HG03520 (cell line): ENCODE results near the gene STX4.
"Not testable (repeated sequence)": the region's sequence is repeated elsewhere in the genome, so short reads cannot be mapped to it uniquely, and the experiment has no call there.

Experiments
- ATAC-seq: cut with Tn5 transposase; IDR thresholded peaks from one replicate; pipeline ENCODE4 v1.9.1; 2021; ENCODE audit warnings: mild to moderate bottlenecking, moderate library complexity; ENCODE audit not compliant: unreplicated experiment

STX4 gene

DNA sequence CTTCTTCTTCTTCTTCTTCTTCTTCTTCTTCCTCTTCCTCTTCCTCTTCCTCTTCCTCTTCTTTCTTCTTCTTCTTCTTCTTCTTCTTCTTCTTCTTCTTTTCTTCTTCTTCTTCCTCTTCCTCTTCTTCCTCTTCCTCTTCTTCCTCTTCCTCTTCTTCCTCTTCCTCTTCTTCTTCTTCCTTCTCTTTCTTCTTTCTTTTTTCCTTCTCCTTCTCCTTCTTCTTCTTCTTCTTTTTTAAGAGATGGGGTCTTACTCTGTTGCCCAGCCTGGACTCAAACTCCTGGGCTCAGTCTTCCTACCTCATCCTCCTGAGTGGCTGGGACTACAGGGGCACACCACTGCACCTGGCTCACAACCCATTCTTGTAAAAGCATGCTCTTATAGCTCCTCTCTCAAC lies 20.1 kb upstream of the STX4 start:
- not testable (repeated sequence) for ATAC-seq

DNA sequence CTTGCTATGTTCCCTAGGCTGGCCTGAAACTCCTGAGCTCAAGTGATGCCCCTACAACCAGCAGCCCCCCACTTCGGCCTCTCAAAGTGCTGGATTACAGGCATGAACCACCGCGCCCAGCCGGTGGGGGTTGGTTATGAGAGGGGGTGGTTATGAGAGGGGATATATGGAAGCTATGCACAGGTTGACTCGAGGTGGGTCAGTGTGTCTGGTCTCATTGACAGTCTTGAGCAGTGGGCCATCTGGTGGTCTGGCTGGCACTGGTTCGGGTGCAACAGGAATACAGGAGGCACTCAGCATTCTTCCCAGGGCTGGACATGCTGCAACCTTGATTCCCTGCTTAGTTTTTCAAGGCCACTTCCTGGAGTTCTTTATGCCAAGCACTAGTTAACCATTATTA lies 17.3 kb upstream of the STX4 start:
- no peak for ATAC-seq

DNA sequence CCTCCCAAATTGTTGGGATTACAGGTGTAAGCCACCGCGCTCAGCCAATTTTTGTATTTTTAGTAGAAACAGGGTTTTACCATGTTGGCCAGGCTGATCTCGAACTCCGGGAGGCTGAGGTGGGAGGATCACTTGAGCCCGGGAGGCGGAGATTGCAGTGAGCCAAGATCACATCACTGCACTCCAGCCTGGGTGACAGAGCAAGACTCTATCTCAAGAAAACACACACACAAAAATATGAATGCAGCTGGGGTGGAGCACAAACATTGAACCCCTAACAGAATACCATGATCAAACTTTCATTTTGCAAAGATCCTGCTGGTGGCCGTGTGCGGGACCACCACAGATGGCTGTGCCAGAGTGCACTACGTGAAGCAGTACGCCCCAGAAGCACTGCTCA lies 15.6 kb upstream of the STX4 start:
- not testable (repeated sequence) for ATAC-seq

DNA sequence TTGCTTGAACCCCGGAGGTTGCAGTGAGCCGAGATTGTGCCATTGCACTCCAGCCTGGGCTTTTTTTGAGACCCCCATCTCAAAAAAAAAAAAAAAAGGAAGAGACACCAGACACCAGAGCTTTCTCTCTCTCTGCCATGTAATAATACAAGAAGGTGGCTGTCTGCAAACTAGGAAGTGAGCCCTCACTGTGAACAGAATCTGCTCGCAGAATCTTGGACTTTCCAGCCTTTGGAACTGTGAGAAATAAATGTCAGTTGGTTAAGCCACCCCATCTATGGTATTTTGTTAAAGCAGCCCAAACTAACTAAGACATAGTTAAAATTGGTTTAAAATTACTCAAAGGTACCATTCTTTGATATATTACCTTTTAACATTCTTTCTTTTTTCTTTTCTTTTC lies 12.8 kb upstream of the STX4 start:
- no peak for ATAC-seq

DNA sequence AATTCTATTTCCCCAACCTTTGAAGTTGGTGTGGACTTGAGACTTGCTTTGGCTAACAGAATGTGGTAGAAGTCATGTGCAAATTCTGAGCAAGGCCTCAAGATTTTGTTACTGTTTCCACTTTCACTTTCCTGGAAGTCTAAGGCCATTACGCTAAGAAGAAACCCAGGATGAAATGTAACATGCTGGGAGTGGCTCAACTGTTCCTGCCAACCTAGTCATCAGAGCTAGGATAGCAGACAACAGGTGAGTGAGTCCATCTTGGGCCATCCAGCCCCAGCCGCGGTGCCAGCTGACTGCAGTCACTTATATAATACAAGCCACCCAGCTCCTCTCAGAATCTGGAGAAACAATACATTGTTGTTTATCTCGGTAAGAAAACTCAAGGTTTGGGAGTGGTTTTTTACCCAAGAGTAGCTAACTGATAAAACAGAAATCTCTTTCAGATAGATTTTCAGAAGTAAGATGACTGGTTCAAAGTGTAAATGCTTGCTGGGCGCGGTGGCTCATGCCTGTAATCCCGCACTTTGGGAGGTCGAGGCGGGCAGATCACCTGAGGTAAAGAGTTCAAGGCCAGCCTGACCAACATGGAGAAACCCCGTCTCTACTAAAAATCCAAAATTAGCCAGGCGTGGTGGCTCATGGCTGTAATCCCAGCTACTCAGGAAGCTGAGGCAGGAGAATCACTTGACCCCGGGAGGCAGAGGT lies 10.7 kb upstream of the STX4 start:
- ATAC-seq: no peak

DNA sequence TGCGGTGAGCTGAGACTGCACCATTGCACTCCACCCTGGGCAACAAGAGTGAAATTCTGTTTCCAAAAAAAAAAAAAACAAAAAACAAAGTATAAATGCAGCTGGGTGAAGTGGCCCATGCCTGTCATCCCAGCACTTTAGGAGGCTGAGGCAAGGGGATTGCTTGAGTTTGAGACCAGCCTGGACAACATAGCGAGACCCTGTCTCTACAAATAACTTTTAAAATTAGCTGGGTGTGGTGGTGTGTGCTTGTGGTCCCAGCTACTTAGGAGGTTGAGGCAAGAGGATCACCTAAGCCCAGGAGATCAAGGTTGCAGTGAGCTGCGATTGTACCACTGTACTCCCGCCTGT lies 10.1 kb upstream of the STX4 start:
- ATAC-seq: no peak

DNA sequence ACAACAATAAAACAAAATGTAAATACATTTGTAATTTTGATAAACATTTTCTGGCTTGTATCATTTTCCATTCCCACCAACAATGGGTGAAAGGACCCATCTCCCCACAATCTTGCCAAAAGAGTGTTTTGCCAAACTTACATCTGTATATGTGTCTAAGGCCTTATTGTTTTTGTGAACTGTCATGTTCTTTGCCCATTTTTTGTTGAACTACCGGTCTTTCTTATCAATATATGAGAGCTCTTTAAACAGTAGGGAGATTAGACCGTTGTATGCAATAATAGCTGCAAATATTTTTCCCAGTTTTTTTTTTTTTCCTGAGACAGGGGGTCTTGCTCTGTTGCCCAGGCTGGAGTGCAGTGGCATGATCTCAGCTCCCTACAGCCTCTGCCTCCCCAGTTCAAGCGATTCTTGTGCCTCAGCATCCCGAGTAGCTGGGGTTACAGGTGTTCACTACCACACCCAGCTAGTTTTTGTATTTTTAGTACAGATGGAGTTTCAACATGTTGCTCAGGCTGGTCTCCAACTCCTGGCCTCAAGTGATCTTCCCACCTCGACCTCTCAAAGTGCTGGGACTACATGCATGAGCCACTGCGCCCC lies 9.6 kb upstream of the STX4 start:
- ATAC-seq: no peak

DNA sequence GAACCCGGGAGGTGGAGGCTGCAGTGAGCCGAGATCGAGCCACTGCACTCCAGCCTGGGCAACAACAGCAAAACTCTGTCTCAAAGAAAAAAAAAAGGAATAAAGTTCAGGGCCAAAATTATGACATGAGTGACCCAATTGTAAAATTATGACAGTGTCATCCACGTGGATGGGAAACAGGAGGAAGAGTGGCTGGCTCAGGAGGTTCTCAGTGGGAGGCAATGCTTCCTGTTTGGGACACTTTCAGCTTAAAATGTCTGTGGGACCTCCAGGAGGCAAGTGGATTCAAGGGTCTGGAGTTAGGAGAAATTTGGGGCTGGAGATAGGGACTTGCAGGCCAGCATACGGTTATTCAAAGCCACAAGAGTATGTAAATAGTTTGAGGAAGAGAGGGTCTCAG lies 8.0 kb upstream of the STX4 start:
- no peak for ATAC-seq

DNA sequence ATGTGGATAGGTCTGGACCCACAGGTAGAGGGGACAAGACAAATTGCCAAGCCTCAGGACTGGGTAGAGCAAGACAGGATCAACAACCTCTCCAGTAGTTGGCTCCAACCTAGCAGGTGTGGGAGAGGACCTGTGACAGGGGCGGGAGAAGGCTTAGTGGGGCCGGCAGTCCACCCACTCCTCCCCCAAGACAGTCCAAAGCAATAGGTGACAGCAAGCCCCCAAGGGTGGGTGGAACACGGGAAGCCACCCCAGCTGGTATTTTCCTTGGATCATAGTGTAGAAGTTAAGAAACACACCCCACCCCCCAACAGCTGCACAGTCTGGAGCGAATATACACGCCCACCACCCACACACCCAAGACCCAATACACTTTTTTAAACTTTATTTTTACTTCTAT lies 4.1 kb upstream of the STX4 start:
- ATAC-seq: no peak

DNA sequence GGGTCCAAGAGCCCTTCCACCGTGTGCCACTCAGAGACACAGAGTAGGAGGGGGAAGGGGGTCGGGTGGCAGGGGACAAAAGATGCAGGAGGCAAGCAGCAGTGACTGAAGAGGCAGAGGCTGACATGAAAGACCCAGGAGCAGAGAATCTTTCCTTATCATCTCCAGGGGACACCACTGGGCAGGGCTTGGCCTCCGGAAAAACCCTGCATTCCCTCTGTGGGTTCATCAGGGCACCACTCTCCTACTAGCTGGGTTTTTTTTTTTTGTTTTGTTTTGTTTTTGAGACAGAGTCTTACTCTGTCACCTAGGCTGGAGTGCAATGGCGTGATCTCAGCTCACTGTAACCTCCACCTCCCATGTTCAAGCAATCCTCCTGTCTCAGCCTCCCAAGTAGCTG lies 2.1 kb upstream of the STX4 start:
- no peak for ATAC-seq

DNA sequence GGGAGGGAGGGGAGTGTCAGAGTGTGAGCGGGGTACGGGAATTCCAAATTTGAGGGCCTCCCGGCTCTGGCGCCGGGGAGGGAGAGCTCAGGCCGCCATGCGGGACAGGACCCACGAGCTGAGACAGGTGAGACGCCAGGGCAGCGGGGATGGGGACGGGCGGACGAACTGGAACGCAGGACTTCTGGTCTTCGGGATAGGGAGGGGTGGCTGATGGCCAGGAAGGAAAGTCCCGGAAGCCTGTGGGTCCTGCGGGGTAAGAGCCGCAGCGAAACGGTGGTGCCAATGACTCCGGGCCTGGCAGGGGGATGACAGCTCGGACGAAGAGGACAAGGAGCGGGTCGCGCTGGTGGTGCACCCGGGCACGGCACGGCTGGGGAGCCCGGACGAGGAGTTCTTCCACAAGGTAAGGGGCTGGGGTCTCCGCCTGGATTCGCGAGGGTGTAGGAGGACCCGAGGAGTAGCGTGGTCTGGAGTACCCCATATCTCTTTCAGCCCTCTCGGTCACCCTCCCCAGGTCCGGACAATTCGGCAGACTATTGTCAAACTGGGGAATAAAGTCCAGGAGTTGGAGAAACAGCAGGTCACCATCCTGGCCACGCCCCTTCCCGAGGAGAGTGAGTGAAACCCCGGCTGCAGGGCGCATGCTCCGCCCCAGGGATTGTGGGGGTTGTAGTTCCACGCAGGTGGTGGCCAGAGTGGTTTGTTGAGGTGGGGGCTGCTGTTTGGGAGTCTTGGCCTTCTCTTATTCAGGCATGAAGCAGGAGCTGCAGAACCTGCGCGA lies 543 bp downstream of the STX4 start:
- ATAC-seq: peak; percentile 36

DNA sequence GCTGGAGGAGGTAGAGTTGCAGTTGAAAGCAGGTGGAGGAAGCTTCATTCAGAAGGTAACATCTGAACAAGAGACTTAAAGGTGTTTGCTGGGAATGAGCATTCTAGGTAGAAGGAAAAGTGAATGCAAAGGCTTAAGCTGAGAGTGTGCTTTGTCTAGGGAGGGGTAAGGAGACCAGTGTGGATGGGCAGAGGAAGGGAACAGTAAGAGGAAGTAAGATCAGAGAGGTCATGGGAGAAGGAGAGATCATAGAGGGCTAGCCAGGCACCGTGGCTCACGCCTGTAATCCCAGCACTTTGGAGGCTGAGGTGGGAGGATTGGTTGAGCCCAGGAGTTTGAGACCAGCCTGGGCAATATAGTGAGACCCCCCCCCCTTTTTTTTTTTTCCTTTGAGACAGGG lies 3.3 kb downstream of the STX4 start:
- ATAC-seq: no peak

DNA sequence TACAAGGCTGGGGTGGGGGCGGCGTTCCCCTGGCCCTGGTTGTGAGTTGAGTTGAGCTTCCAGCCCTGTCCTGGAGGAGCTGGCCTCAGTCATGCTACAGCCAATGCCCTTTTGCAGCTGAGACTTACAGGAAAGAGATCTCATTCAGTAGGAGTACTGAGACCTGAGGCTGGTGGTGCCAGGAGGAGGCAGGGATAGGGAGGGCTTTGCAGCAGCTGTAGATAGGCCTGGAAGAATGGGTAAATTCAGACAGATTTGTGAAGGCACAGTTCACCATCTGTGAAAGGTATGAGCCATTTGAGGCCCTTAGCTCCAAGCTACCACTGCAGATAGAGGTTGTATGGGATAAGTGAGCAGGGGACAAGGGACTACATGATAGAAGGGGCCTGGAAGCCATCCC lies 5.6 kb downstream of the STX4 start:
- no peak for ATAC-seq

DNA sequence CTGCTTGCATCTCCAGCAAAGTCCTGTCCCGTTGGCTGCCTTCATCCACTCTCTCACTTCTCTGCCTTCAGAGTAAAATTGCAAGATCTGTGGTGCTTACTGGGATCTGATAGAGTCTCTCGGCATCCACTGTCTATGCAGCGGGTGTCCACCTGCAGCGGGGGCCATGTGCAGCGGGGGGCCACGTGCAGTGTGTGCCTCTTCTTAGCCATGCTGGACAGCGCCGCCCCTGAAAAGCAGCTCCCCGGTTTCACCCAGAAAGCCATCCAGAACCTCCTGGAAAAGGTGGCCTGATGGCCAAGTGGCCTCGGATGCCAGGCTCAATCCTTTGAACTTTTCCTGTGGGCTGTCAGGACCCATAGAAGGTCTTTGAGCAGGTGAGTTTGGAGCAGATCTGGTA lies 9.5 kb downstream of the STX4 start:
- no peak for ATAC-seq

DNA sequence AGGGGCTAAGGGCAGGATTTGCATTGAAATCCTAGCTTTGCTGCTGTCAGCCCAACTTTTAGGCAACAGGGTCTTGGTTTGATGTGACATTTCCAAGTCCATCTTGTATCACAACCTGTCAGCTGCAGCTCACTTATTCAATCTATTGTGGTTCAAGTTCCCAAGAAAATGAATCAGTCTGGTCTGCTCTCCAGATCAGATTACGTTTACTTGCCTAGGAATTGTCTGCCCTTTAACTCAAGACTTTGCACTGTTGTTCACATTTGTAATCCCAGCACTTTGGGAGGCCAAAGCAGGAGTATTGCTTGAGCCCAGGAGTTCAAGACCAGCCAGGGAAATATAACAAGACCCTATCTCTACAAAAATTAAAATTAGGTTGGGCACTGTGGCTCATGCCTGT lies 10.0 kb downstream of the STX4 start:
- no peak for ATAC-seq

DNA sequence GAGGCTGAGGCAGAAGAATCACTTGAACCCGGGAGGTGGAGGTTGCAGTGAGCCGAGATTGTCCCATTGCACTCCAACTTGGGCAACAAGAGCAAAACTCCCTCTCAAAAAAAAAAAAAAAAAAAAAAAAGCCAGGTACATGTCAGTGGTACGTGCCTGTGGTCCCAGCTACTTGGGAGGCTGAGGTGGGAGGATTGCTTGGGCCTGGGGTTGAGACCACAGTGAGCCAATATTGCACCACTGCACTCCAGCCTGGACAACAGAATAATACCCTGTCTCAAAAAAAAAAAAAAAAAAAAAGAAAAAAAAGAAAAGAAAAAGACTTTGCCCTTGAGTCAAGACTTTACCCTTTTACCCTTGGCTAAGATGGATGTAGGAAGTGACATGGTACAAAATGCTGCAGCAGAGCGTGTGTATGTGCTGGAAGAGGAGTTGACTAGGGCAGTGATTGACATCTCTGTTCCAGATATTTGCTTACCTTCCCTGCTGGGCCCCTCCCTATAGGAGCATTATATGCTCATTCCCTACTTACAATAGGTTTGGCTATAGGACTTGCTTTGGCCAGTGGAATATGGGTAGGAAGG lies 10.6 kb downstream of the STX4 start:
- ATAC-seq: no peak

DNA sequence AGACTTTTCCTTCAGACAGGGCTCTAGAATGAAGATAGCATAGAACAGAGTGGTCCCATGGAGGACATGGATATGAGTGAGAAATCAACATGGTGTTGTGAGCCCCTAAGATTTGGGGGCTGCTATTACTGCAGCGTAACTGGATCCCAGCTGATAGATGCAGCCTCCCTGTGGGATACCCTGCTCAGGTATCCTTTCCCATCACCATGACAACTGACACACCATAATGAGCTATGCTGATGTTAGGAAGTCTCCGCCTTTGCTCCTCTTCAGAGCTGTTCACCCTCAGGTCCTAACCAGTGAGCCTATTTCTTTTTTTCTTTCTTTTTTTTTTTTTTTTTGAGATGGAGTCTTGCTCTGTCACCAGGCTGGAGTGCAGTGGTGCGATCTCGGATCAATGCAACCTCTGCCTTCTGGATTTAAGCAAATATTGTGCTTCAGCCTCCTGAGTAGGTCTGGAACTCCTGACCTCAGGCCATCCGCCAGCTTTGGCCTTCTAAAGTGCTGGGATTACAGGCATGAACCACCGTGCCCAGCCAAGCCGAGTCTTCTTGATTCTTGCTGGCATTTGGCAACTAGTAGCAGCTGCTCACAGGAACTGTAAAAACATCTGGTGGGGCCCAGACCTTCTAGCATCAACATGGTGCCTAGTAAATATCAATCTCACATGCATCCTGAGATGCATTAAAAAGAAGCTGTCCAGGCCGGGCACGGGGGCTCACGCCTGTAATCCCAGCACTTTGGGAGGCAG lies 17.1 kb downstream of the STX4 start:
- no peak for ATAC-seq

DNA sequence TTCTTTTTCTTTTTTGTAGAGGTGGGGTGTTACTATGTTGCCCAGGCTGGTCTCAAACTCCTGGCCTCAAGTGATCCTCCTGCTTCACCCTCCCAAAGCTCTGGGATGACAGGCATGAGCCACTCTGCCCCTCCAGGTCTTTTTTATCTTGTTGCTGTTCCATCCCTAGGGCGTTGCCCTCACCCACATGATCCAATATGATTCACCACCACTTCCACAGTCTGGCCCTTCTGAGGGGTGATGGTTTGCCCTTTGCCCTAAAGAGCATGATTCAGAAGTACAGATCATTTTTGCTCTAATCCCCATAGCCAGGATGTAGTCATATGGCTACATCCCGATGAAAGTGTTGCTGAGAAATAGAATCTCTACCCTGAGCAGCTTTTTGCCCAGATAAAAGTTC lies 18.8 kb downstream of the STX4 start:
- no peak for ATAC-seq

DNA sequence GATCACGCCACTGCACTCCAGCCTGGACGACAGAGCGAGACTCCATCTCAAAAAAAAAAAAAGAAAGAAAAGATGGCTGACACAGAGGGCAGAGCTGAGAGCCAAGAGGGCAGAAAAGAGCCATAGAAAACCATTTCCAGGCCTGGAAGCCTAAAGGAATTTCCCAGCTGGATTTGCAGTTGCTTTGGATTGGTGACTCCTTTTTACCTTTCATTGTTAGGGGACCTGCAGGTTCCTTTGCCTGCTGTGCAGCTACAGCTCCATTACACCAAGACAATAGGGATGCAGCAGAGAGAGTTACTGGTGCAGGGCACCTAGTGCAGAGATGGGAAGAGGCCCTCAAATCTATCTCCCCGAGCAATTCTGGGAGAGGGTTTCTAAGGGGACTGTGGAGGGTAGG lies 22.3 kb downstream of the STX4 start:
- ATAC-seq: no peak

DNA sequence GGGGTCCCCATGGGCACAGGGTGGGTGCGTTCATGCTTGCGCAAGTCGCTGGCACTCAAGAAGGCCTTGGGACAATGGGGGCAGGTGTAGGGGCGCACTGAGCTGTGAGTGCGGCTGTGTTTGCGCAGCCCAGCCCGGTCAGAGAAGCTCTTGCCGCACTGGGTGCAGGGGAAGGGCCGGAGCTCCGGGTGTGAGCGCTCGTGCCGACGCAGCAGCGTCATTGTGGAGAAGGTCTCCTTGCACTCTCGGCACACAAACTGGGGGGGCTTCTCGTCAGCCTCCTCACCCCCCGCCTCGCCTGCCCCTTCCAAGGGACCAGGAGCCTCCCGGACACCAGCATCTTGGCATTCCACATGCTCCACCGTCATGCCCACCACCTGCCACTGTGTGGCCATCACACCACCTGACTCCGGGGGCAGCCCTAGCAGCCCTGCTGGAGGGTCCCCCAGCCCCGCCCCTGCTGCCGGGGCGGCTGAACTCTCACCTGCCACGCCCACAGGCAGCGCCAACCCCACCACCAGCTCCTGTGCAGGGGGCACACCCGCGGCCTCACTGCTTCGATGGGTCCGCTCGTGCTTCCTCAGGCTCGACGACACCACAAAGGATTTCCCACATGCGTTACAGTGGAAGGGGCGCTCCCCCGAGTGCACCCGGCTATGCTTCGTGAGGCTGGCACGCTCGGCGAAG lies 27.9 kb downstream of the STX4 start:
- no peak for ATAC-seq
